Erythroblast (primary cell): ENCODE data around the gene EEF2KMT.
A peak's percentile ranks its signal among the peaks of the same experiment; 100 is the strongest.

Experiments
- DNase-seq, 2 experiments: peaks; one replicate each; lab custom pipeline; 2025; lab: John Stamatoyannopoulos, UW
- GATA1 ChIP-seq: IDR thresholded peaks from 2 replicates; pipeline ENCODE4 v1.6.1; 2011; ENCODE audit warnings: low read depth, mild to moderate bottlenecking, control low read depth, low read length, moderate library complexity
- POLR2A ChIP-seq: IDR thresholded peaks from 2 replicates; pipeline ENCODE4 v1.6.1; 2011; ENCODE audit warnings: mild to moderate bottlenecking, low read length

EEF2KMT gene

DNA sequence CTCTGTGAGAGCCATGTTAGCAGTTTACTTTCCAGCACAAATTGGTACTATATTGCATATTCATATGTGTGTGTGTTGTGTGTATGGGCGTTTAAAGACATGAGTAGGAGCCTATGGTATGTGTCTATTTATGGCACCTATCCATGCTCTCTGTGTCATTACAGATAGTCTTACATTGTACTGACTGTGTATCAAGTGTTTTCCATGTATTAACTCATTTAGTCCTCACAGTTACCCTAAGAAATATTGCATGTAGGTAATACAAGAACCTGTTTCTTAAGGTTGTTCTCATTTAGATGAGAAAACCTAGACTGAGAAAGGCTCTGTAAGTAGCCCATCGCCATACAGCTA, 24.3 kb downstream of the EEF2KMT start:
- DNase-seq = no peak
- TF ChIP-seq POLR2A = no peak

DNA sequence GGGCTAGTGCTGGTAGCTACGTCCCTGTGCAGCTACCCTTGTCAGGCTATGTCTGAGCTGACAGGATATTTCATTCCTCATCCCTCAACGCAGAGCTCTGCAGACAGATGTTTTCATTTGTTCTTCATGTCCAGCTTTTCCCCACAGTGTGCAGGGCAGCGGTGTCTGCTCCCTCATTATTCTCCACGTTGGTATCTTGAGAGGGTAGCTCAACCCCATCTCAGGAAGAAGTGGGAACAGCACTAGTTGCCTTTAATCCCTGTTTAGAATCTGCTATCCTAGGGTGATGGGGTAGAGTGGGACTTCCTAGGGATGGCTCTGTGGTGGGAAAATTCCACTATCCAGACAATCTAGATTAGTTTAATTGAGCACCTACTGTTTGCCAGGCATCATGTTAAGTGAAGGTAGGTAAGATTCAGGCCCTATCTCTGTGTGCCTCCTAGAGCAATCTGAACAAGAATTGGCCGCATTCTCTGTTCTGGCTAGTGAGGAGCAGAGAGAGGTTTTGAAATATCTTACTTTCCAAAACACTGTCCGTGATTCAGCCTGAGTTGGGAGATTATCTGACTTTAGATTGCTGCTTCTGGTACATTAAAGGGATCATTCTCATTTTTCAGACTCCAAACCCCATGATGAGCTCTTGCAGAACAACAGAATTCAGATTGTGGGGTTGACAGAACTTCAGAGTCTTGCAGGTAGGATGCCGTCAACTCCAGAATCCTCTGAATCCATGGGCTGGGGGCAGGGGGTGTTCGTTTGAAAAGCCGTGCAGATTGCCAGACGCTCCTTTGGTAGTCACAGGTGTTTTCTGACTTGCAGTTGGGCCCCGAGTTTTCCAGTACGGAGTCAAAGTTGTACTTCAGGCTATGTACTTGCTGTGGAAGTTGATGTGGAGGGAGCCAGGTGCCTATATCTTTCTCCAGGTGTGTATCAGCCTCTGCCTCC, 25.0 kb downstream of the EEF2KMT start:
- DNase-seq = no peak
- TF ChIP-seq GATA1 (no peak), POLR2A (no peak)

- TF ChIP-seq GATA1 (no peak), POLR2A (peak; percentile 89)
- peak; percentile 92 to 94 for DNase-seq
These were observed 25.8 kb downstream of the EEF2KMT start, which contains the start of gene ALG1 for GRCh38 chr16:5071681-5072333. Gene ALG1 (plus strand): TSS chr16:5071843. CDS start chr16:5071850, 7 bp downstream.

DNA sequence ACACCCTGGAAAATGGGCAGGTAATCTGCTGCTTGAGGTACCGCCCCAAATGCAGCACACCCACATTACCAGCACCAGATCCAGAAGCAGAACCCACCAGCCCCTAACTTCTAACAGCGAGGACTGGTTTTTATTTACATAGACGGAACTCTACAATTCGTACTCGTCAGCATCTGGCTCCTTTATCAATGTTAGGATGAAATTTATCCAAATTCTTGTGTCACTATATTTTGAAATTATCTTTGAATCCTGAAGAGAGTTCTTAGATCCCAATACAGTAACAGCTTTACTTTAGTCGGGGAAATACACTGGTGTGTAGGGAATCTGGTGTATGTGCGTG, 26.3 kb downstream of the EEF2KMT start:
- no peak for DNase-seq
- TF ChIP-seq GATA1 (no peak), POLR2A (no peak)

GRCh38 chr16:5070431-5071186, 27.0 kb downstream of the EEF2KMT start:
- peak in 1 of 2 experiments; percentile 38 for DNase-seq
- TF ChIP-seq GATA1 (no peak), POLR2A (no peak)

- TF ChIP-seq POLR2A (no peak), GATA1 (no peak)
- no peak for DNase-seq
These were observed 27.7 kb downstream of the EEF2KMT start for GRCh38 chr16:5069854-5070253.

DNA sequence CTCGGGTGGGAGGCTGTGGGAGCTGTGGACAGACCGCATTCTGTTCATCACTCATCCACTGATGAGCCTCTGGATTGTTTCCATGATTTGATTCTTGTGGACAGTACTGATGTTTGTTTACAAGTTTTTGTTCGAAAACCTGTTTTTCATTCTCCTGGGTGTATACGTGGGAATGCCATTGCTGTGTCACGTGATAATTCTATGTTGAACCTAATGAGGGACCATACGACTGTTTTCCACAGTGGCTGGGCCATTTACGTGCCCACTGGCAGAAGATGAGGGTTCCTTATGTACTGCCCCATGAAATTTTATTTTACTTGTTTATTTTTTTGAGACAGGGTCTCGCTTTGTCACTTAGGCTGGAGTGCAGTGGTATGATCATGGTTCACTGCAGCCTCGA, 28.5 kb downstream of the EEF2KMT start:
- TF ChIP-seq POLR2A (no peak), GATA1 (no peak)
- no peak for DNase-seq

- TF ChIP-seq GATA1 (no peak), POLR2A (no peak)
These were observed 31.1 kb downstream of the EEF2KMT start for GRCh38 chr16:5066511-5066910.

GRCh38 chr16:5065813-5066212, 31.8 kb downstream of the EEF2KMT start, which contains the start of gene C16orf89:
Gene C16orf89 (minus strand): TSS chr16:5065956. CDS start chr16:5065908, 48 bp downstream.
- DNase-seq = no peak
- TF ChIP-seq POLR2A (no peak), GATA1 (no peak)

More at GRCh38 chr16:5066511-5066910, 31.1 kb downstream of the EEF2KMT start:
- DNase-seq = no peak

GRCh38 chr16:5065326-5065725, 32.3 kb downstream of the EEF2KMT start:
- no peak for TF ChIP-seq GATA1
- TF ChIP-seq POLR2A = no peak
- DNase-seq = no peak

- no peak for DNase-seq
- TF ChIP-seq GATA1 (no peak), POLR2A (no peak)
These were observed 32.7 kb downstream of the EEF2KMT start for GRCh38 chr16:5064915-5065314.

GRCh38 chr16:5062790-5063765, 34.5 kb downstream of the EEF2KMT start:
- no peak for DNase-seq

More at GRCh38 chr16:5062790-5063765, 34.5 kb downstream of the EEF2KMT start:
- no peak for TF ChIP-seq GATA1
- TF ChIP-seq POLR2A = no peak
